Measurements from ENCODE around the gene PARL. TPM values are rescaled to one million over a fixed set of nuclear protein-coding genes. Genes with fewer than 3 reads are reported as not detected.

Gene PARL
- total and polyA plus RNA-seq, 2 of the 13 experiments (the other 11 are each of a cell fraction or from before 2014, with no cell fraction given) = 46.3 to 58.6 TPM

DNA sequence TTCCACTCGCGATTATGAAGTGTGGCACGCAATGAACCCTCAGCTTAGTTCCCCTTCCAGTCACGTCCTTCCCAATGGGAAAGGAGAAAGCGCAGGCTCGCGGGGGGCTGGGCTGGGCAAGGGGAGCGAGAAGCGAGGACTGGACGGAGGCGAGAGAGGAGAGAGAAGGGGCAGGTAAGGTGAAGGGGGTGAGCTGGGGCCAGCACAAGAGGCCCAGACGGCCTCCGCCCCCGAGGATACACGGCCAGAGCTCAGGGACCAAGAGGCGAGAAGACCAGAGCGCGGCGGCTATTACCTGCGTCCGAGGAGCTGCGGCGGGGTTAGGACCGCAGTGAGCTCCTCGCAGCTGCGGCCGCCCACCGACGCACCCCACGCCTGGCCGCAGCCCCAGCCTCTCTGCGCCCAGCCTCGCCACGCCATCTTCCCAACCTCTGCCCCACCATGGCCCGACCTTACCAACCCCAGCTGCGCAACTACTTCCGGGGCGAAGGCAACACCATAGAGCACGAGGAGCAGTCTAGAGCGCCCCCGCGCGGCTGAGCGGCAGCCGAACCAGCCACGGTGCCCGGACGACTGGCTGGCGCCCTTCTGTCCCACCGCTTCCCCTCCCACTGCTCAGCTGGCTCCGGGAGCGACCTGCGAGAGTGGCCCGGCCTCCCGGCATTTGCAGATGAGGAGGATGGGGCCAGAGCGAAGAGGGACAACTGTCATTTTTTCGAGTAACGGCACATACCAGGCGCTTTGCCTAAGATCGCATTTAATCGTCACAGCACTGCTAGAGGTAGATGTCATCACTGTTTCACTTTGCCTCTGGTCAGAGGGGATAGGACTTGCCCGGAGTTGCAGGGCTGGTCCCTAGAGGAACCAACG, at the start of gene PARL (continued):
- TF ChIP-seq, protein P1, sequence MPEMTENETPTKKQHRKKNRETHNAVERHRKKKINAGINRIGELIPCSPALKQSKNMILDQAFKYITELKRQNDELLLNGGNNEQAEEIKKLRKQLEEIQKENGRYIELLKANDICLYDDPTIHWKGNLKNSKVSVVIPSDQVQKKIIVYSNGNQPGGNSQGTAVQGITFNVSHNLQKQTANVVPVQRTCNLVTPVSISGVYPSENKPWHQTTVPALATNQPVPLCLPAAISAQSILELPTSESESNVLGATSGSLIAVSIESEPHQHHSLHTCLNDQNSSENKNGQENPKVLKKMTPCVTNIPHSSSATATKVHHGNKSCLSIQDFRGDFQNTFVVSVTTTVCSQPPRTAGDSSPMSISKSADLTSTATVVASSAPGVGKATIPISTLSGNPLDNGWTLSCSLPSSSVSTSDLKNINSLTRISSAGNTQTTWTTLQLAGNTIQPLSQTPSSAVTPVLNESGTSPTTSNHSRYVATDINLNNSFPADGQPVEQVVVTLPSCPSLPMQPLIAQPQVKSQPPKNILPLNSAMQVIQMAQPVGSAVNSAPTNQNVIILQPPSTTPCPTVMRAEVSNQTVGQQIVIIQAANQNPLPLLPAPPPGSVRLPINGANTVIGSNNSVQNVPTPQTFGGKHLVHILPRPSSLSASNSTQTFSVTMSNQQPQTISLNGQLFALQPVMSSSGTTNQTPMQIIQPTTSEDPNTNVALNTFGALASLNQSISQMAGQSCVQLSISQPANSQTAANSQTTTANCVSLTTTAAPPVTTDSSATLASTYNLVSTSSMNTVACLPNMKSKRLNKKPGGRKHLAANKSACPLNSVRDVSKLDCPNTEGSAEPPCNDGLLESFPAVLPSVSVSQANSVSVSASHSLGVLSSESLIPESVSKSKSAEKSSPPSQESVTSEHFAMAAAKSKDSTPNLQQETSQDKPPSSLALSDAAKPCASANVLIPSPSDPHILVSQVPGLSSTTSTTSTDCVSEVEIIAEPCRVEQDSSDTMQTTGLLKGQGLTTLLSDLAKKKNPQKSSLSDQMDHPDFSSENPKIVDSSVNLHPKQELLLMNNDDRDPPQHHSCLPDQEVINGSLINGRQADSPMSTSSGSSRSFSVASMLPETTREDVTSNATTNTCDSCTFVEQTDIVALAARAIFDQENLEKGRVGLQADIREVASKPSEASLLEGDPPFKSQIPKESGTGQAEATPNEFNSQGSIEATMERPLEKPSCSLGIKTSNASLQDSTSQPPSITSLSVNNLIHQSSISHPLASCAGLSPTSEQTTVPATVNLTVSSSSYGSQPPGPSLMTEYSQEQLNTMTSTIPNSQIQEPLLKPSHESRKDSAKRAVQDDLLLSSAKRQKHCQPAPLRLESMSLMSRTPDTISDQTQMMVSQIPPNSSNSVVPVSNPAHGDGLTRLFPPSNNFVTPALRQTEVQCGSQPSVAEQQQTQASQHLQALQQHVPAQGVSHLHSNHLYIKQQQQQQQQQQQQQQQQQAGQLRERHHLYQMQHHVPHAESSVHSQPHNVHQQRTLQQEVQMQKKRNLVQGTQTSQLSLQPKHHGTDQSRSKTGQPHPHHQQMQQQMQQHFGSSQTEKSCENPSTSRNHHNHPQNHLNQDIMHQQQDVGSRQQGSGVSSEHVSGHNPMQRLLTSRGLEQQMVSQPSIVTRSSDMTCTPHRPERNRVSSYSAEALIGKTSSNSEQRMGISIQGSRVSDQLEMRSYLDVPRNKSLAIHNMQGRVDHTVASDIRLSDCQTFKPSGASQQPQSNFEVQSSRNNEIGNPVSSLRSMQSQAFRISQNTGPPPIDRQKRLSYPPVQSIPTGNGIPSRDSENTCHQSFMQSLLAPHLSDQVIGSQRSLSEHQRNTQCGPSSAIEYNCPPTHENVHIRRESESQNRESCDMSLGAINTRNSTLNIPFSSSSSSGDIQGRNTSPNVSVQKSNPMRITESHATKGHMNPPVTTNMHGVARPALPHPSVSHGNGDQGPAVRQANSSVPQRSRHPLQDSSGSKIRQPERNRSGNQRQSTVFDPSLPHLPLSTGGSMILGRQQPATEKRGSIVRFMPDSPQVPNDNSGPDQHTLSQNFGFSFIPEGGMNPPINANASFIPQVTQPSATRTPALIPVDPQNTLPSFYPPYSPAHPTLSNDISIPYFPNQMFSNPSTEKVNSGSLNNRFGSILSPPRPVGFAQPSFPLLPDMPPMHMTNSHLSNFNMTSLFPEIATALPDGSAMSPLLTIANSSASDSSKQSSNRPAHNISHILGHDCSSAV (CRISPR knock-in tag; IDR thresholded peaks at IDR 0.05; ENCODE audit: borderline replicate concordance) = 0 out of 2 replicates have a peak, but pooled peaks have one; percentile 50
- TF ChIP-seq TBP (CRISPR knock-in tag; IDR thresholded peaks at IDR 0.05) = peak; percentile 59; the same call in 1 of the 2 replicates
- TF ChIP-seq, protein P2, sequence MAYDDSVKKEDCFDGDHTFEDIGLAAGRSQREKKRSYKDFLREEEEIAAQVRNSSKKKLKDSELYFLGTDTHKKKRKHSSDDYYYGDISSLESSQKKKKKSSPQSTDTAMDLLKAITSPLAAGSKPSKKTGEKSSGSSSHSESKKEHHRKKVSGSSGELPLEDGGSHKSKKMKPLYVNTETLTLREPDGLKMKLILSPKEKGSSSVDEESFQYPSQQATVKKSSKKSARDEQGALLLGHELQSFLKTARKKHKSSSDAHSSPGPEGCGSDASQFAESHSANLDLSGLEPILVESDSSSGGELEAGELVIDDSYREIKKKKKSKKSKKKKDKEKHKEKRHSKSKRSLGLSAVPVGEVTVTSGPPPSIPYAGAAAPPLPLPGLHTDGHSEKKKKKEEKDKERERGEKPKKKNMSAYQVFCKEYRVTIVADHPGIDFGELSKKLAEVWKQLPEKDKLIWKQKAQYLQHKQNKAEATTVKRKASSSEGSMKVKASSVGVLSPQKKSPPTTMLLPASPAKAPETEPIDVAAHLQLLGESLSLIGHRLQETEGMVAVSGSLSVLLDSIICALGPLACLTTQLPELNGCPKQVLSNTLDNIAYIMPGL (CRISPR knock-in tag; IDR thresholded peaks at IDR 0.05; ENCODE audit: borderline replicate concordance in 1 of 2, low read depth in 1 of 2) = peak; percentile 99
- no peak for TF ChIP-seq TBL1XR1 (IDR thresholded peaks at IDR 0.05; ENCODE audit: borderline replicate concordance, low read length, partially characterized antibody)
- TF ChIP-seq NR0B2 (CRISPR knock-in tag; IDR thresholded peaks at IDR 0.05) = peak; percentile 90
- peak; percentile 99 for TF ChIP-seq ZNF687 (CRISPR knock-in tag; IDR thresholded peaks at IDR 0.05)
- peak; percentile 72 for TF ChIP-seq IKZF5 (CRISPR knock-in tag; IDR thresholded peaks at IDR 0.05)
- no peak for TF ChIP-seq SATB2 (CRISPR knock-in tag; IDR thresholded peaks at IDR 0.05)
- TF ChIP-seq POLR2AphosphoS5 (IDR thresholded peaks at IDR 0.05; ENCODE audit: low read depth, low read length) = peak; percentile 92
- no peak for TF ChIP-seq MAFK (conservative IDR thresholded peaks at IDR 0.05 in 1 of 2, IDR thresholded peaks at IDR 0.05 in 1 of 2; ENCODE audit: low read length in 2 of 2)
- peak; percentile 96 for TF ChIP-seq RXRA (CRISPR knock-in tag; IDR thresholded peaks at IDR 0.05)

Data from HepG2 (cell line).